ENCODE results near the gene ETHE1.

The ETHE1 gene

DNA sequence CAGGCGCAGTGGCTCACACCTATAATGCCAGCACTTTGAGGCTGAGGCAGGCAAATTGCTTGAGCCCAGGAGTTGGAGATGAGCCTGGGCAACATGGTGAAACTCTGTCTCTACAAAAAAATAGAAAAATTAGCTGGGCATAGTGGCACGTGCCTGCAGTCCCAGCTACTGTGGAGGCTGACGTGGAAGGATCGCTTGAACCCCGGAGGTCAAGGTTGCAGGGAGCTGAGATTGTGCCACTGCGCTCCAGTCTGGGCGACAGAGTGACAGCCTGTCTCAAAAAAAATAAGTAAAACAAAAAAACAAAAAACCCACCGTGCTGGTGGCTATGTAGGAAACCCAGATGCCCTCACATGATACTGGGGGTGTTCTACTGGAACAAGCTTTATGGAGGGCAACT, 38.8 kb downstream of the ETHE1 start:
- DNase-seq = no peak

DNA sequence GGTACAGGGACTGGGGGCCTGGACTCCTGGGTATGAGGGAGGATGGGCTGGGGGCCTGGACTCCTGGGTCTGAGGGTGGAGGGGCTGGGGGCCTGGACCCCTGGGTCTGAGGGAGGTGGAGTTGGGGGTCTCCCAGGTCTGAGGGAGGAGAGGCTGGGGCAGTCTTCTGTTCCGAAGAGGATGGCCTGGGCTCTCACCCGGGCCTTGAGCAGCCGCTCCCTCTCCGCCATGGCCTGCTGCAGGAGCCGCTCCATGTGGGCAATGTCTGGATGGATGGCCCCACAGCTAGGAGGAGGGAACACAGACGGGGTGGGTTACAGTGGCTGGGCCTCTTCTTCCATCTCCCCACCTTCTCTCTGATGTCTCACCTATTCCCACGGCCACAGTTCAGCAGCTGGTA, 40.6 kb downstream of the ETHE1 start:
- no peak for DNase-seq

DNA sequence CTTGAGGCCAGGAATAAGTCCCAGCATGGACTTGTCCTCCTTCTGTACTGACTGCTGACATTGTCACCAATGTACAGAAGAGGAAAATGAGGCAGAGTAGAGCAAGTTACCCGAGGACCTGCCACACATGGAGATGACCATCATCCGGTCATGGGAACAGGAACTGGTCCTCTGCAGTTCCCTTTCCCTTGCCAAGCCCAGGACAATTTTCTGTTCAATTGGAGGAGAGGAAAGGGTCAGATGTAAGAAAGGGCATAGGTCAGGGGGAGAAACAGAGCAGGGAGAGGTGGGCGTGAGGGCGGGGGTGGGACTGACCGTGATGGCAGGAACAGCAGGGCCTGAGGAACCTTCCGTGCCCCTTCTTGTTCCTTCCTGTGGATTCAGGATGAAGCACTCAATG, 41.0 kb downstream of the ETHE1 start:
- DNase-seq = no peak

DNA sequence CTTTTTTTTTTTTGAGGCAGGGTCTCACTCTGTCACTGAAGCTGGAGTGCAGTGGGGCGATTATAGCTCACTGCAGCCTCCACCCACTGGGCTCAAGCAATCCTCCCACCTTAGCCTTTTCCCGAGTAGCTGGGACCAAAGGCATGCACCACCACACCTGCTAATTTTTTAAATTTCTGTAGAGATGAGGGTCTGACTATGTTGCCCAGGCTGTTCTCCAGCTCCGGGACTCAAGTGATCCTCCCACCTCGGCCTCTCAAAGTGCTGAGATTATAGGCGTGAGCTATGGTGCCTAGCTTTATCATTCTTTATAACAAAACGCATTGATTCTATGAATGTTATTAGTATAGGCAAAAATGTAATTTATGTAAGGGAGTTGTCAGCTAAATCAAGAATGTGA, 43.7 kb downstream of the ETHE1 start:
- DNase-seq = no peak

DNA sequence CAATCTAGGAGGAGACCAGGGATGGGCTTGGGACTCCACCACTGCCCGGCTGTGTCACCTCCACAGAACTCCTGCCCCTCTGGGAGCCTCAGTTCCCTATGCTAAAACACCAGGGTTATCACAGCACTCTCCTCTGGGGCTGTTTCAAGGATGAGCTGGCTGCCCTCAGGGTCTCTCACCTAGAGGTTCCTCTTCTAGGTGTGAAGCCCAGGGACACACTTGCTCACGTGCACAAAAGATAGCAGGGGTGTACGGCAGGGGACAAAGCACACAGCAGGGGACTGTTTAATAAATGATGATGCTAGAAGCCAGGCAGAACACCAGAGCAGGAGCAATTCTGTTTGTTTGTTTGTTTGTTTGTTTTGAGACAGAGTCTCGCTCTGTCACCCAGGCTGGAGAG, 44.8 kb downstream of the ETHE1 start:
- DNase-seq = no peak

DNA sequence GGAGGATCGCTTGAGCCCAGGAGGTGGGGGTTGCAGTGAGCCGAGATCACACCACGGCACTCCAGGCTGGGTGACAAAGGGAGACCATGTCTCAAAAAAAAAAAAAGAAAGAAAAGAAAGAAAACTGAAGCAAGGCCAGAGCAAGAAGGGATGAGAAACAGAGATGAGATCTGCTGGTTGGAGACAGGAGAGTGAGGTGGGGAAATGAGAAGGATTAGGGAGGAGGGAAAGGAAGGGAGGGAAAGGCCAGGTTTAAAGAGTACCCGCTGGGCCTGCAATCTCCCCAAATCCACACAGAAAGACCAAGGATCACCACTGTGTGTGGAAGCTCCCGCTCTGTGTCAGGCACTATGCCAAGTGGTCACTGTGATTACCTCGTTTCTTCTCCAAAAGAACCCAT, 45.3 kb downstream of the ETHE1 start:
- DNase-seq = no peak

DNA sequence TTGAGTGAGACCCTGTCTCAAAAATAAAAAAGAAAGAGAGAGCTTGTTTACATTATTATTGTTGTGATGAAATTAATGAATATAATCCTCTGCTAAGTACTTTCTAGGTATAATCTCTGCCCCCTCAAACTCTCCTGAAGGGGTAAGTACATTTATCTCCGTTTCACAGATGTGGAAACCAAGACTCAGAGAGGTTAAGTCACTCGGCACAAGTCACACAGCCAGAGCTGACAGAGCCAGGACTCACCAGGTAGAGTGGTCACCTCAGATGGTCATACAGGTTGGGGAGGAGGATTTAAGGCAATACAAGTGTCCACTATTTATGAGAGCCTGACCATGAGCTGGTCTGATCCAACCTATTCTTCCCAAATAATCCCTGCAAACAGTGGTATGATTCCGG, 46.4 kb downstream of the ETHE1 start:
- DNase-seq = no peak

DNA sequence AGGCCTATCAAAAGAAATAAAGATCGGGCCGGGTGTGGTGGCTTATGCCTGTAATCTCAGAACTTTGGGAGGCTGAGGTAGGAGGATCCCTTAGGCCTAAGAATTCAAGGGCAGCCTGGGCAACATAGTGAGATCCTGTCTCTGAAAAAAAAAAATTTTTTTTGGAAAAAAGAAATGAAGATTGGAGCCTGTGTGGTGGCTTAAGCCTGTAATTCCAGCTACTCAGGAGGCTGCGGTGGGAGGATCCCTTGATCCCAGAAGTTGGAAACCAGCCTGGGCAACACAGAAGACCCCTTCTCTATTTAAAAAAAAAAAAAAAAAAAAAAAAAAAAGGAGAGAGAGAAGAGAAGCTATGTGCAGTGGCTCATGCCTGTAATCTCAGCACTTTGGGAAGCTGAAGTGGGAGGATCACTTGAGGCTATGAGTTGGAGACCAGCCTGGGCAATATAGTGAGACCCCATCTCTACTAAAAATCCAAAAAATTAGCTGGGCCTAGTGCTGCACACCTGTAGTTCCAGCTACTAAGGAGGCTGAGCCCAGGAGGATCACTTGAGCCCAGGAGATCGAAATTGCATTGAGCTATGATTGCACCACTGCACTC, 46.9 kb downstream of the ETHE1 start:
- no peak for DNase-seq

DNA sequence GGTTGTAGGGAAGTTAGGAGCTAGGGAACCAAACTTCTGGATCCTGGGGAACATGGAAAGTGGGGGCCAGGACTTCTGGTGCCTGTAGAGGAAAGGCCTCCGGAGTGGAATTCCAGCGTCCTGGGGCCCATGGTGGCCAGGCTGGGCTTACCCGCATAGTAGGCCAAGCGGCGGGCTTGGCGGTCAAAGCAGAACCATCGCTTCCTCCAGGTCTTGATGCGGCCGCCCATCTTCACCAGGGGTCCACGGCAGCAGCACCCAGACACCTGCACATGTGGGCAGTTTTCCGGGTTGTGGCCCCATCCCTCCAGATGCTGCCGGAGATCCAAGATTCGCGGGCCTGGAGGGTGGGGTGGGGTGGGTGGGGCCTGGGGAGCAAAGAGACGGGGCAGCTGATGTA, 47.8 kb downstream of the ETHE1 start:
- DNase-seq = no peak

DNA sequence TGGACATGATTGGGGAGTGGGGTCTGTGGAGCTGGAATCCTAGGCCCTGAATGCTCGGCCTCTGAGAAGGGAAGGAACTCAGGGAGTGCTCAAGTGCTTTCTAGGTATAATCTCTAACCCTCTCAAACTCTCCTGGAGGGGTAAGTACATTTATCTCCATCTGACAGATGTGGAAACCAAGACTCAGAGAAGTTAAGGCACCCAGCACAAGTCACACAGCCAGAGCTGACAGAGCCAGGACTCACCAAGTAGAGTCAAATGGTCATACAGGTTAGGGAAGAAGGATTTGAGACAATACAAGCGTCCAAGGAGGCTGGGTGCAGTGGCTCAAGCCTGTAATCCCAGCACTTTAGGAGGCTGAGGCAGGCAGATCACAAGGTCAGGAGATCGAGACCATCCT, 48.7 kb downstream of the ETHE1 start:
- DNase-seq = no peak

DNA sequence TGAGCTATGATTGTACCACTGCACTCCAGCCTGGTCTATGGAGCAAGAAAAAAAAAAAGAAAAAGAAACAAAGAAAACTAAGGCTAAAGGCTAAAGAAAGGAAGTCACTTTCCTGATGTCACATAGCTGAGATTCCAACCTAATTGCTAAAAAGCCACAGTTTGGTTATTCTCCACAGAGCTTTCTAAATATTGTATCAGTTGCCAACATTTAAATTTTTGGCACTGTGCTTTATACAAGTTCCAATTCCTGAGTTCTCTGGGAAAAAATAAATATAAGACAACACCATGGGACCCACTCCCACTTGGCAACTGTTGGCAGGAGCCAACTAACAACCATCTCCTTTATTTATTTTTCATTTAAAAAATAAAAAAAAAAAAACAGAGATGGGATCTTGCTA, 50.4 kb downstream of the ETHE1 start:
- DNase-seq = no peak

DNA sequence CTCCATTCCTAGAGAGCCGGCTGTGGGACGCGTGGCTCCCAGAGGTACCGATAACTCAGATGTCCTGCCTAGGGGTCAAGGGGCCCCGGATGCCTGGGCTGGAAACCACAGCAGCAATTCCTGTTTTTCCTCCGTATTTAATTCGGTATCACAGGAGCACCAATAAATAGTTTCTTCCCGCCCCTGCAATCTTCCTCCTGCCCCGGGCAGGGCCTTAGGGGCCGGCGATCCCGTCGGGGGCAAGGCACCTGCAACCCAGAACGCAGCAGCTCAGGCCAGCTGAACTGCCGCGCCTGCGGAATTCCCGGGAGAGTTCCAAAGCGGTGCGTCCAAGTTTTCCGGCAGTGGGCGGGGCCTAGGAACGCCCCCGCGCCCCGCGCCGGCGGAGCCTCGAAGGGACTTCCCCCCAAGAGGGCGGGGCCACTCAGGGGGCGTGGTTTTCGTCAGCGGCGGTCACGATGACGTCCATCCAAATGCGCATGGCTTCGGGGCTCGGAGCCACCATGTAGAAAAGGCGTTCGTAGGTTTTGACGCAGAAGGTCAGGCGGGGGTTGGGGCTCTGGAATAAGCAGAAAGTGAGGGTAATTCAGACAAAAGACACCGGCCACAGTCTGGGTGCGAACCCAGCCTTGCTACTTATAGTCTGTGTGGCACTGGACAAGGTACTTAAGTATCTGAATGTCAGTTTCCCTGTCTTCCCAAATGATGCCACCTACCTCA, 51.9 kb downstream of the ETHE1 start:
- DNase-seq = peak; percentile 98

DNA sequence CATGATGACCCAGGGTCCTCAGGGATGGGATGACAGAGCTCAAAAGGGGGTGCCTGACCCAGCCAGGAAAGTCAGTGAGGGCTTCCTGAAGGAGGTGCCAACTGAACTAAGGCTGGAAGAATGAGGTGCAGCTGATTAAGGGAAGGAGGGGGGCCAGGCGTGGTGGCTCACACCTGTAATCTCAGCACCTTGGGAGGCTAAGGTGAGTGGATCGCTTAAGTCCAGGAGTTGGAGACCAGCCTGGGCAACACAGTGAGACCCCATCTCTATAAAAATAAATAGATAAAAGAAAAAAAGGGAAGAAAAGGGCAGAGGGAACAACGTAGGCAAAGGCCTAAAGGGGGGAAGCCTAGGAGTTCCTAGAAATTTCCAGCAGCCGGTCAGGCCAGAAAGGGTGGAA, 52.5 kb downstream of the ETHE1 start:
- no peak for DNase-seq

DNA sequence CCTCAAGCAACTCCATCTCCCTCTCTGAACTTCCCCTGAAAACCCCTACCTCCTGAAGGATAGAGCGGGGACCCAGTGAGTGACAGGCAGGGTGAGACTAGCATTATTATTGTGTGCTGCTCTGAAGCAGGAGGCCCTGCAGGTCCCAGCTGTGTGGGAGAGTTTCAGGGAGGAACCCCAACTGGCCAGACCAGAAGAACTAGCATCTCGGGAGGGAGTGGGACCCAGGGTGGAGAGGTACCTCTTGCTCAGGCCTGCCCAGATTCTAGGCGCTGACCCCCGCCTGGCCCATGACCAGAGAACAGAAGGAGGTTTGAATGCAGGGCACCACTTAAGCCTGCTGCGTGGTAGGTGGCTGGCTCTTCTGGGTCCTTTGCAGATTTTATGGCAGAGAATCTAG, 55.9 kb downstream of the ETHE1 start:
- DNase-seq = no peak

DNA sequence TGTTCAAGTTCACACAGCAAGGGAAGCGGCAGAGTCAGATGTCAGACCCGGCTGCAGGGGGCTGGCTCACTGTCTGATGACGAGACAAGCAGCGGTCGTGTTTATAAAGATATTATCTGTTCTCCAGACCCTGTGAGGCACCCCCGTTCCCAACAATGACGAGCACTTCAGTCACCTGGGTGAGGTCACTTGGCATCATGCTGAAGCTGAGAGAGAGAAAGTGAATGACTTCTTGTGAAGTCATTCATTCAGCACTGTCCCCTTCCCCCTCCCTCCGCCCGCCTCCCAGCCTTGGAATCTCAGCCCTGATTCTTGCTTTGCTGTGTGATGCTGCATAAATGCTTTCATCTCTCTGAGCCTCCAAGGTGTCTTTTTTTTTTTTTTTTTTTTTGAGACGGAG, 56.7 kb downstream of the ETHE1 start:
- peak; percentile 50 for DNase-seq

DNA sequence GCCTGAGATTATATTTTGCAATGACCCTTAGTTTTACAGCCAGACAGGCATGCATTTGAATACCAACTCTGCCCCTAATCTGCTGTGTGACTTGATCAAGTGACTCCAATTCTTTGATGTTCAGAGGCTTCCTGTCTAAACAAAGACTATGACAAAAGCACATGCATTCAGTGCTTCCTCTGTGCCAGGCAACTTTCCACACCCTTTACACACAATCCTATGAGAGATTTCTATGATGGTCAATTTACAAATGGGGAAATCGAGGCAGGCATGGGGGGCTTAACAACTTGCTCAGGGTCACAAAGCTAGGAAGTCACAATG, 57.9 kb downstream of the ETHE1 start:
- DNase-seq = no peak

DNA sequence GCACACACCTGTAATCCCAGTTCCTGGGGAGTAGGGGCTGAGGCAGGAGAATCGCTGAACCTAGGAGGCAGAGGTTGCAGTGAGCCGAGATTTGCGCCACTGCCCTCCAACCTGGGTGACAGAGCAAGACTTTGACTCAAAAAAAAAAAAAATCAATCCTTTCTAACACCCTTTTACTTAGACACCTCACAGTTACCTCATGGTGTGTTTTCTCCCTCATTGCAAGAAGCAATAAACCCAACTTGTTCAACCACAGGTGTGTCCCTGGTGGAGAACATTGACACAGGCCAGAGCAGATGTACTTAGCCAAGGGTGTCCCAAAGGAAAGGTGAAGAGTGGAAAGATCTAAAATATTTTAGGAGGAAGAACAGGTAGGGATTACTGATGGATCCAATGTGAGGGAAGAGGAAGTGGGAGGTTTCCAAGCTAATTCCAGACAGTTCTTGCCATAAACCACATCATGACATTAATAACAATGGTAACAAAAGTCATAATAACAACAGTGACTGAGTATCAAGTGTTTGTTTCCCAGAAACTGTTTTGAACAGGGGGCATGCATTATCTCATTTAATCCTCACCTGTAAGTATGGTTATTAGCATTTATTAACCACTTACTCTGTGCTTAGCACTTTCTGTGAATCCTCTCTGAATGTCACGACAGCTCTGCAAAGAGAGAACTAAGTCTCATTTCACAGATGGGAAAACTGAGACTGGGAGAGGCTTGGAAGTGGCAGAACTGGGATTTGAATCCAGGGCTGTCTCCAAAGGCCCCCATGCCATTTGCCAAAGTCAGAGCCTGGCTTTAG, 58.4 kb downstream of the ETHE1 start:
- DNase-seq = no peak

DNA sequence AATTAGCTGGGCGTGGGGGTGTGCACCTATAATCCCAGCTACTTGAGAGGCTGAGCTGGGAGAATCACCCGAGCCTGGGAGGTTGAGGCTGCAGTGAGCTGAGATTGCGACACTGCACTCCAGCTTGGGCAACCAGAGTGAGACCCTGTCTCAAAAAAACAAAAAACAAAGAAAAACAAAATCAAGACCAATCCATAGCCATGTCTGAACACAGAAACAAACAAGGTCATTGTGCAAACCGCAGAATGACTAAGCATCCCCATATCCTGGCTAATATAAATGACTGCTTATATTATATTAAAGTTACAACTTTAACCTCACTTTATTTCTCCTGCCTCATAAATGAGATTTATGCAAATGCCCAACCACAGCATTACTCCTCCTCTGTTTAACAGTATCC, 59.3 kb downstream of the ETHE1 start:
- DNase-seq = no peak

DNA sequence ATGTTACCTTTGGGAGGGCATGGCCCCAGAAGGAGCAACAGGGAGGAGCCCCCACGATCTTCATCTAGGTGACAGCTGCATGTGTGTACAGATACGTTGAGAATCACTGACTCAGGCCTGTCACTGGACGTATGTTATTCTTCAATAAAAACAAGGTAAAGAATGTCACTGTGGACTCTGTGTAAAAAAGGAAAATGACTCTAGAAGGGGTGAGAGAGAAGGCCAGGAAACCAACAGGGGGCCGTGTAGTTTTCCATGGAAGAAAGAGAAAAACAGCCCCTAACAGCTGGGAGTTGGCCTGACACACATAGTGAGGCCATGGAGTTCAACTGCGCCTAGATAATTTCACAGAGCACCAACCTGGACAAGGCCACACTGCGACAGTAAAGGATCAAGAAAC, 59.7 kb downstream of the ETHE1 start:
- DNase-seq = no peak

DNA sequence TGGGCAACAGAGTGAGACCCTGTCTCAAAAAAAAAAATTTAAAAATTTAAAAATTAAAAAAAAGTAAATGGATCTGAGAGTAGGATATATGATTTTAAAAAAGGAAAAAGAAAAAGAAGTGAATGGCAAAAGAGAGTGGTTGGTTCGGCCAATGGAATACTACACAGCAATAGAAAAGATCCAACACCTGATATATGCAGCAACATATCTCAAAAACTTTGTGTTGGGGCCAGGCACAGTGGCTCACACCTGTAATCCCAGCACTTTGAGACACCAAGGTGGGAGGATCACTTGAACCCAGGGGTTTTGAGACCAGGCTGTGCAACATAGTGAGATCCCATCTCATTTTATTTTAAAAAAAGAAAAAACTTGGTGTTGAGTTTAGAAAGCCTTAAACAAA, 60.2 kb downstream of the ETHE1 start:
- no peak for DNase-seq

DNA sequence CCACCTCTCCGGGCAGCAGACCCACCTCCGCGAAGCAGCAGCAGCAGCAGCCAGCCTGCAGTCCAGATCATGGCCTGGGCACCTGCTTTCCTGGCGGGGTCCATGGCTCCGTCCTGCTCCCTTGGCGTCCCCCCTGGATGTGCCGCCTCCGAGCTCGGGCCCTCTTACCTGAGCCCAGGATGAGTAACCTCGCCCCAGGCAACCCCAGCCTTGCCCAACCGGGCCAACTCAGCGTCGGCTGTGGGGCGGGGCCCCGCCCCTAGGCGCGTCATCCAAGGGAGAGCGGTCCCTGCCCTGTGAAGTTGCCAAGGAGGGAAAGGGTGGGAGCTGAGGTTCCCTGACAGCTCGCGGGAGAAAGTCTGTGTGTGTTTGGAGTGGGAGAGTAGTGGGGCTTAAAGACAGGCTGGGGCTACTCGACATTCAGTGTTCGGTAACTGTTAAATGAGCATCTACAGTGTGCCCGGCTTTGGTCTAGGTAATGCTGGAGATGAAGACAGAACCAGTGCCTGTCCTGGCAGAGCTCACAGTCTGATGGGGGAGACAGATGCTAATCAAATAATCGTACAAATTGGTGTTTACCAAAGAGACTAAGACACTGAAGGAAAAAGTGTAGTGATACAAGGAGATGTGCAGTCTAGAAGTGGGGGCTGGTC, 61.4 kb downstream of the ETHE1 start, which contains the start of gene LYPD3:
LYPD3 (minus strand) TSS at position 141 of the 653 bp plus-strand sequence; CDS start at position 104, 37 bp downstream.
- DNase-seq = peak; percentile 10

DNA sequence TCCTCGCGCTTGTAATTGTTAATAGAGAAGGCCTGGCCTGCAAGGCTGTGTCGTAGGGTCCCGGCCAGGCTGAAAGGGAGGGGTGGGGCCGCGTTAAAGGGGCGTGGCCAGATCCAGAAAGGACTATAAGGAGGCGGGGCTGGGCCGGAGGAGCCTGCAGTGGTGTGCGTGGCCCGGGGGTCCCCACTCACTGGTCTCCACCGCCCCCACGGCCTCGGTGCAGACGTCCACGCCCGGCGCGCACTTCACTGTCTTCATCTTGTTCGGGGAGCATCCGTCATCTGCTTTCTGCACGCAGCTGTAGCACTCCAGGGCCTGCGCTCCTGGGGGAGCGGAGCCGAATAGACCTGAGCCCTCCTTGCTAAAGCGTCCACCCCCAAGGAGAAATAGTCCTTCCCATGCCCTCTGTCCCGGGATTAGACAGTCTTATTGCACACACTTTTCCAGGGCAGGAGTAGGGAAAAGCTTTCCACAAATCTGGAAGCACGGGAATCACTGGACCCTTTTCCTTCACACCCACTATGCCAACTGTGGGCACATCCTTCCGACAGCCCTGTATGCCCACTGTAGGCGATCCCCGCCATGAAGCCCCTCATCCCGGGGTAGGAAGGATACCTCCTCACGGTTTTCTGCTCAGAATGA, 62.7 kb downstream of the ETHE1 start:
- peak; percentile 77 for DNase-seq

All from stimulated activated CD4-positive, alpha-beta T cell treated with anti-CD3 and anti-CD28 coated beads, Interleukin-4, amount 100 ng/mL, for 1 hour (primary cell).